Vagina (tissue), 2 donors: ENCODE measurements around the gene FRMD4A. TPM values are rescaled to one million over a fixed set of nuclear protein-coding genes. Genes with fewer than 3 reads are reported as not detected.

Source experiments
- DNase-seq, 2 donors: peaks; one replicate each; pipeline ENCODE4 v3.0.0-alpha.2; 2017; ENCODE audit errors: extremely low spot score in 2 of 2
- H3K27ac ChIP-seq: fragments of 200-600 bp; sonication (generic); one replicate; pipeline ENCODE4 v1.5.1; 2019
- H3K27me3 ChIP-seq: fragments of 200-600 bp; sonication (generic); one replicate; pipeline ENCODE4 v1.5.1; 2019
- H3K36me3 ChIP-seq, 2 donors: fragments of 200-600 bp; sonication (generic); one replicate each; pipeline ENCODE4 v1.5.1; 2017 to 2019
- H3K4me1 ChIP-seq: fragments of 200-600 bp; sonication (generic); one replicate; pipeline ENCODE4 v1.5.1; 2019
- H3K4me3 ChIP-seq, 2 donors: fragments of 200-600 bp; sonication (generic); 1 replicate in 1 of 2; 2 replicates in 1 of 2; pipeline ENCODE4 v1.5.1; 2016 to 2019
- H3K9me3 ChIP-seq: fragments of 200-600 bp; sonication (generic); one replicate; pipeline ENCODE4 v1.5.1; 2019
- POLR2A ChIP-seq, 2 donors: fragments of 450-650 bp; IDR thresholded peaks; one replicate each; pipeline ENCODE4 v1.6.1; 2017; ENCODE audit warnings: antibody characterized with exemption in 2 of 2, mild to moderate bottlenecking in 2 of 2, moderate library complexity in 2 of 2
- POLR2AphosphoS5 ChIP-seq, 2 donors: sonication (generic); formaldehyde crosslinking; IDR thresholded peaks; one replicate each; pipeline ENCODE4 v1.9.0; 2017; ENCODE audit warnings: antibody characterized with exemption in 2 of 2, mild to moderate bottlenecking in 2 of 2, low read depth in 1 of 2; ENCODE audit not compliant: insufficient read depth in 1 of 2
- intact Hi-C: fragments of 100-400 bp; cut with DNase I; formaldehyde crosslinking; loops from one replicate; pipeline ENCODE4 v1.15.1; 2023
- total RNA-seq: library from RNA; depleted of rRNA; stranded (reverse); fragments of >200 nt; gene quantifications from one replicate; pipeline ENCODE4 v1.2.3, GENCODE V29; 2016
- TF ChIP-seq, protein P1 (sequence below), 3 experiments: fragments of 450-650 bp in 2 of 3; fragments of 200-600 bp in 1 of 3; sonication (generic) in 1 of 3; IDR thresholded peaks; one replicate each; pipeline ENCODE4 v1.5.1; 2017 to 2019; ENCODE audit warnings: antibody characterized with exemption in 3 of 3, mild to moderate bottlenecking in 2 of 3, moderate library complexity in 2 of 3

FRMD4A gene
- total RNA-seq, 1 donor from 2014 or later, result 24.8 TPM

DNA sequence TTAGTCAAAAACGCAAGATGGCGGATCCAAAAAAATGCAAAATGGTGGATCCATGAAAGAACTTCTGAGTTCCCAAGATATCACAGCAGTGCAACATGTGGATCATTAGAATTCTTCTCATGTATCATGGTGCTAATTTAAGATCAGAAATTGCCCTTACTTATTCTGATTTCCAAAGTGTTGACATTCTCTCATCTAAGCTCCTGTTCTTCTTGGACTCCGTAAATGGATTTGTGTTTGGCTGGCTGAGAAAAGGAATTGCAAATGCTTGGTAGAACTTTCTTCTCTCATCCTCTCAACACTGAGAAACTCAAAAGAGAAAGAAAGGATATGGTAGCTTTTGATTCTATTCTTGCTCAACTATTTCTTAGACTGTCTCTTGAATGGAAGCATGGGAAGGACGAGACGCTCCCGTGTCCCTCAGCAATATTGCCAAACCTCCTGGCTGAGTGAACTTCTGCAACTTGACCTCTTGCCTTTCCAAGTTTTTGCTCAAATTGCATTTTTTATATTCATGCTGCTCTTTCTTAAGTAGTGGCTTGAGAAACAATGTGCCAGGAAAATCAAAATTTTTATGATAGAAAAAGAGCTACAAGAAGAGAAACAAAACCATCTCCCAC, 44.7 kb downstream of the FRMD4A start:
- H3K9me3 ChIP-seq, result no peaks in the 10 kb centered on the region
- no peaks in the 10 kb centered on the region for H3K36me3 ChIP-seq
- no peak overlapping the region for H3K4me3 ChIP-seq
- no peak for DNase-seq
- H3K4me1 ChIP-seq, result no peaks in the 10 kb centered on the region
- H3K27me3 ChIP-seq, result no peaks in the 10 kb centered on the region
- TF ChIP-seq POLR2AphosphoS5 (IDR thresholded peaks at IDR 0.05; ENCODE audit: insufficient read depth in 1 of 2, low read depth in 1 of 2) (no peak), POLR2A (IDR thresholded peaks at IDR 0.05) (no peak)
- TF ChIP-seq, protein P1, sequence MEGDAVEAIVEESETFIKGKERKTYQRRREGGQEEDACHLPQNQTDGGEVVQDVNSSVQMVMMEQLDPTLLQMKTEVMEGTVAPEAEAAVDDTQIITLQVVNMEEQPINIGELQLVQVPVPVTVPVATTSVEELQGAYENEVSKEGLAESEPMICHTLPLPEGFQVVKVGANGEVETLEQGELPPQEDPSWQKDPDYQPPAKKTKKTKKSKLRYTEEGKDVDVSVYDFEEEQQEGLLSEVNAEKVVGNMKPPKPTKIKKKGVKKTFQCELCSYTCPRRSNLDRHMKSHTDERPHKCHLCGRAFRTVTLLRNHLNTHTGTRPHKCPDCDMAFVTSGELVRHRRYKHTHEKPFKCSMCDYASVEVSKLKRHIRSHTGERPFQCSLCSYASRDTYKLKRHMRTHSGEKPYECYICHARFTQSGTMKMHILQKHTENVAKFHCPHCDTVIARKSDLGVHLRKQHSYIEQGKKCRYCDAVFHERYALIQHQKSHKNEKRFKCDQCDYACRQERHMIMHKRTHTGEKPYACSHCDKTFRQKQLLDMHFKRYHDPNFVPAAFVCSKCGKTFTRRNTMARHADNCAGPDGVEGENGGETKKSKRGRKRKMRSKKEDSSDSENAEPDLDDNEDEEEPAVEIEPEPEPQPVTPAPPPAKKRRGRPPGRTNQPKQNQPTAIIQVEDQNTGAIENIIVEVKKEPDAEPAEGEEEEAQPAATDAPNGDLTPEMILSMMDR (IDR thresholded peaks at IDR 0.05), result no peak
- no peak overlapping the region for H3K27ac ChIP-seq
- intact Hi-C loops, result no loop called here

DNA sequence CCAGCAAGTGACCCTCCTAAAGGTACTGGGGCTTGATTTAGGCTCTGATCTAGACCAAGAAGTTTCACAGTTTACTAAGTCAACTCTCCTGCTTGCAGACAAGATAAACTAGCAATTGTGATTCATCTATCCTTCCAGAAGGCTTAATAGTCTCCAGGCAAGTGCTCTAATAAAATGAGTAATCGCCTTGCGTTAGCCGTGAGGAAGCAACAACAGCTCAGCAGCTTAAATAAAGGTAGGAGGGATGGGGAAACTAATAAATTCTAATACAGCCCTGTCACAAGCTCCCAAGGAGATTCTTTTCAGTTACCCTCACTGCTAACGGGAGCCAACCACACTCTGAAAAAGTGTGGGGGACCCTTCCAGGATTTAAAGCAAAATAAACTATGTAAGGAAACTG, 48.4 kb downstream of the FRMD4A start:
- DNase-seq, result no peak
- Histone ChIP-seq H3K27me3 (no peaks in the 10 kb centered on the region), H3K36me3 (no peaks in the 10 kb centered on the region), H3K27ac (no peak overlapping the region), H3K4me1 (no peaks in the 10 kb centered on the region), H3K4me3 (no peak overlapping the region), H3K9me3 (no peaks in the 10 kb centered on the region)
- intact Hi-C loops, result no loop called here
- TF ChIP-seq POLR2AphosphoS5 (IDR thresholded peaks at IDR 0.05; ENCODE audit: insufficient read depth in 1 of 2, low read depth in 1 of 2), result no peak
- TF ChIP-seq, protein P1 (IDR thresholded peaks at IDR 0.05), result no peak
- no peak for TF ChIP-seq POLR2A (IDR thresholded peaks at IDR 0.05)

DNA sequence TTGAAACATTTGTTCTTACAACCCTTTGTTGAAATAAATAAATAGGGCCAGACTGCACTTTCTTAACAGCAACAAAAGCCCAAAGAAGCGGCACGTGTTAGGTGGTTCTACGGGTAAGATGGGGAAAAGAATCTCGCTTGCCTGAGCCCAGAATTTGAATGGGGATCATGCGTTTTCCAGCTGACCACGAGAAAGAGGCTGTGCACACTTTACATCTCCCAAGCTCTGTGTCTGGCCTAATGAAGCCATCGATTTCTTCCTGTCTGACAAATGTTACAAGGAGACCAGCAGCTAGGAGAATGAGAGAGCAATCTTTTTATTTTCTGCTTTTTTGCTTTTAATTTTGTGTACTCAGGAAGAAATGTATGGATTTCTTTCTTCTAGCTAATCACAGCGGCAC, 52.2 kb downstream of the FRMD4A start:
- Histone ChIP-seq H3K27me3 (no peaks in the 10 kb centered on the region), H3K9me3 (no peaks in the 10 kb centered on the region), H3K36me3 (no peaks in the 10 kb centered on the region), H3K4me3 (no peak overlapping the region), H3K4me1 (no peaks in the 10 kb centered on the region), H3K27ac (no peak overlapping the region)
- DNase-seq, result no peak
- intact Hi-C loops, result no loop called here
- TF ChIP-seq, protein P1 (IDR thresholded peaks at IDR 0.05), result no peak
- TF ChIP-seq POLR2AphosphoS5 (IDR thresholded peaks at IDR 0.05; ENCODE audit: insufficient read depth in 1 of 2, low read depth in 1 of 2) (no peak), POLR2A (IDR thresholded peaks at IDR 0.05) (no peak)

DNA sequence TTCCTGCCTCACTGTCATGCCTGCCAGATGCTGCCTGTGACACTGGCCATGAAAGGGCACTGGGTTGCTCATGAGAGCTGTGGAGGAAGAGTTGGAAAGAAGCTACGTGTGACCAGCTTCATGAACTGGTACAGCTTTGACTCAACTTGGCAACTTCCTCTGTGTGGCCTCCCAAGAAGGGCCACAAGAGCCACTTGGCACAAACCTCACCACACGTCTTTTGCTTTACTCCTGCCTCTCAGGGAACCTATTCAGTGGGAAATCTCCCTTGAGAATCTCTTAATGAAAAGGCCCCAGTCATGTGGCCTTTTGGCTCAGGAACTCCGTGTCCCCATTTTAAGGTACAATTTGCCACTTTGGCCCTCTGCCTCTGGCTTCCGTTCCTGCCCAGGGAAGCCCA, 54.5 kb downstream of the FRMD4A start:
- H3K9me3 ChIP-seq, result no peaks in the 10 kb centered on the region
- H3K36me3 ChIP-seq, result no peaks in the 10 kb centered on the region
- TF ChIP-seq, protein P1 (IDR thresholded peaks at IDR 0.05), result no peak
- no peak for TF ChIP-seq POLR2AphosphoS5 (IDR thresholded peaks at IDR 0.05; ENCODE audit: insufficient read depth in 1 of 2, low read depth in 1 of 2)
- no peak for TF ChIP-seq POLR2A (IDR thresholded peaks at IDR 0.05)
- H3K4me1 ChIP-seq, result no peaks in the 10 kb centered on the region
- no peak overlapping the region for H3K27ac ChIP-seq
- intact Hi-C loops, result no loop called here
- H3K27me3 ChIP-seq, result no peaks in the 10 kb centered on the region
- H3K4me3 ChIP-seq, result no peak overlapping the region
- DNase-seq, result no peak

DNA sequence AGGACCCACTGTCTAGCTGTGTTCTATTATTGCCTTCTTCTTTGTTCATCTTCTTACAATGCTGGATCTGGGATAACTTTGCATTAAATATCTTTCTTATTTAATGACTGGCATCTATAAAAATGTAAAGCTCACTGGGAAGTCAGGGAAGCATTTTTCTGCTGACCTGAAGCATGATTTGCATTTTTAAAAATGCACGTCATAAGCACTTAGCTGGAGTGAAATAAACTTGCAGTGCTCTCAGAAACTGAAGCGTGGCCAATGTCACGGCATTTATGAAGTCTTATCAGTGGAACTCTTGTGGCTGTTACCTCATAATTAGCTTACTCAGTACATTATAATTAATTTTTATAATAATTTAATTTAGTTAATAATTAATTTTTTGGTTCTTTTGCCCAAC, 59.1 kb downstream of the FRMD4A start:
- no peaks in the 10 kb centered on the region for H3K4me1 ChIP-seq
- H3K9me3 ChIP-seq, result no peaks in the 10 kb centered on the region
- H3K27ac ChIP-seq, result no peak overlapping the region
- intact Hi-C loops, result no loop called here
- TF ChIP-seq, protein P1 (IDR thresholded peaks at IDR 0.05), result no peak
- DNase-seq, result no peak
- H3K36me3 ChIP-seq, result no peaks in the 10 kb centered on the region
- H3K4me3 ChIP-seq, result no peak overlapping the region
- no peaks in the 10 kb centered on the region for H3K27me3 ChIP-seq
